Measurements from ENCODE around the gene PCGF1. TPM values are rescaled to one million over a fixed set of nuclear protein-coding genes. Genes with fewer than 3 reads are reported as not detected.
A peak's percentile ranks its signal among the peaks of the same experiment; 100 is the strongest.

Gene PCGF1
- total and polyA plus RNA-seq, 2 of the 13 experiments (the other 11 are each of a cell fraction or from before 2014, with no cell fraction given), result 20.4 to 22.6 TPM

GRCh38 chr2:74507145-74507925 is at the start of gene PCGF1 (continued):
- TF ChIP-seq, protein P1, sequence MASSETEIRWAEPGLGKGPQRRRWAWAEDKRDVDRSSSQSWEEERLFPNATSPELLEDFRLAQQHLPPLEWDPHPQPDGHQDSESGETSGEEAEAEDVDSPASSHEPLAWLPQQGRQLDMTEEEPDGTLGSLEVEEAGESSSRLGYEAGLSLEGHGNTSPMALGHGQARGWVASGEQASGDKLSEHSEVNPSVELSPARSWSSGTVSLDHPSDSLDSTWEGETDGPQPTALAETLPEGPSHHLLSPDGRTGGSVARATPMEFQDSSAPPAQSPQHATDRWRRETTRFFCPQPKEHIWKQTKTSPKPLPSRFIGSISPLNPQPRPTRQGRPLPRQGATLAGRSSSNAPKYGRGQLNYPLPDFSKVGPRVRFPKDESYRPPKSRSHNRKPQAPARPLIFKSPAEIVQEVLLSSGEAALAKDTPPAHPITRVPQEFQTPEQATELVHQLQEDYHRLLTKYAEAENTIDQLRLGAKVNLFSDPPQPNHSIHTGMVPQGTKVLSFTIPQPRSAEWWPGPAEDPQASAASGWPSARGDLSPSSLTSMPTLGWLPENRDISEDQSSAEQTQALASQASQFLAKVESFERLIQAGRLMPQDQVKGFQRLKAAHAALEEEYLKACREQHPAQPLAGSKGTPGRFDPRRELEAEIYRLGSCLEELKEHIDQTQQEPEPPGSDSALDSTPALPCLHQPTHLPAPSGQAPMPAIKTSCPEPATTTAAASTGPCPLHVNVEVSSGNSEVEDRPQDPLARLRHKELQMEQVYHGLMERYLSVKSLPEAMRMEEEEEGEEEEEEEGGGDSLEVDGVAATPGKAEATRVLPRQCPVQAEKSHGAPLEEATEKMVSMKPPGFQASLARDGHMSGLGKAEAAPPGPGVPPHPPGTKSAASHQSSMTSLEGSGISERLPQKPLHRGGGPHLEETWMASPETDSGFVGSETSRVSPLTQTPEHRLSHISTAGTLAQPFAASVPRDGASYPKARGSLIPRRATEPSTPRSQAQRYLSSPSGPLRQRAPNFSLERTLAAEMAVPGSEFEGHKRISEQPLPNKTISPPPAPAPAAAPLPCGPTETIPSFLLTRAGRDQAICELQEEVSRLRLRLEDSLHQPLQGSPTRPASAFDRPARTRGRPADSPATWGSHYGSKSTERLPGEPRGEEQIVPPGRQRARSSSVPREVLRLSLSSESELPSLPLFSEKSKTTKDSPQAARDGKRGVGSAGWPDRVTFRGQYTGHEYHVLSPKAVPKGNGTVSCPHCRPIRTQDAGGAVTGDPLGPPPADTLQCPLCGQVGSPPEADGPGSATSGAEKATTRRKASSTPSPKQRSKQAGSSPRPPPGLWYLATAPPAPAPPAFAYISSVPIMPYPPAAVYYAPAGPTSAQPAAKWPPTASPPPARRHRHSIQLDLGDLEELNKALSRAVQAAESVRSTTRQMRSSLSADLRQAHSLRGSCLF (CRISPR knock-in tag; IDR thresholded peaks at IDR 0.05; ENCODE audit: borderline replicate concordance), result no peak
- peak; percentile 93 for TF ChIP-seq SALL1 (CRISPR knock-in tag; IDR thresholded peaks at IDR 0.05)
- no peak for TF ChIP-seq ATF7 (IDR thresholded peaks at IDR 0.05)
- peak; percentile 29; the same call in 1 of the 2 replicates for TF ChIP-seq ATF7 (CRISPR knock-in tag; IDR thresholded peaks at IDR 0.05)
- no peak for TF ChIP-seq FOXA1 (IDR thresholded peaks at IDR 0.05)
- peak; percentile 52; the same call in 1 of the 2 replicates for TF ChIP-seq FOXA1 (CRISPR knock-in tag; IDR thresholded peaks at IDR 0.05)
- no peak for TF ChIP-seq ZNF558 (CRISPR knock-in tag; IDR thresholded peaks at IDR 0.05; ENCODE audit: borderline replicate concordance)
- TF ChIP-seq RAD21 (CRISPR knock-in tag; IDR thresholded peaks at IDR 0.05), result peak; percentile 89
- TF ChIP-seq NFYC (CRISPR knock-in tag; IDR thresholded peaks at IDR 0.05), result peak; percentile 80
- TF ChIP-seq ZIK1 (CRISPR knock-in tag; IDR thresholded peaks at IDR 0.05; ENCODE audit: borderline replicate concordance, low read depth), result peak; percentile 96
- TF ChIP-seq, protein P2, sequence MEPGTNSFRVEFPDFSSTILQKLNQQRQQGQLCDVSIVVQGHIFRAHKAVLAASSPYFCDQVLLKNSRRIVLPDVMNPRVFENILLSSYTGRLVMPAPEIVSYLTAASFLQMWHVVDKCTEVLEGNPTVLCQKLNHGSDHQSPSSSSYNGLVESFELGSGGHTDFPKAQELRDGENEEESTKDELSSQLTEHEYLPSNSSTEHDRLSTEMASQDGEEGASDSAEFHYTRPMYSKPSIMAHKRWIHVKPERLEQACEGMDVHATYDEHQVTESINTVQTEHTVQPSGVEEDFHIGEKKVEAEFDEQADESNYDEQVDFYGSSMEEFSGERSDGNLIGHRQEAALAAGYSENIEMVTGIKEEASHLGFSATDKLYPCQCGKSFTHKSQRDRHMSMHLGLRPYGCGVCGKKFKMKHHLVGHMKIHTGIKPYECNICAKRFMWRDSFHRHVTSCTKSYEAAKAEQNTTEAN (CRISPR knock-in tag; conservative IDR thresholded peaks at IDR 0.05), result no peak; the same call in 1 of the 2 replicates
- no peak for TF ChIP-seq ZNF737 (CRISPR knock-in tag; IDR thresholded peaks at IDR 0.05; ENCODE audit: borderline replicate concordance)
- TF ChIP-seq PHF5A (CRISPR knock-in tag; IDR thresholded peaks at IDR 0.05; ENCODE audit: low read depth, unreplicated experiment), result peak; percentile 25
- peak; percentile 87 for TF ChIP-seq PHF20 (CRISPR knock-in tag; IDR thresholded peaks at IDR 0.05)
- no peak for TF ChIP-seq ZNF281 (CRISPR knock-in tag; IDR thresholded peaks at IDR 0.05; ENCODE audit: borderline replicate concordance)
- TF ChIP-seq, protein P3, sequence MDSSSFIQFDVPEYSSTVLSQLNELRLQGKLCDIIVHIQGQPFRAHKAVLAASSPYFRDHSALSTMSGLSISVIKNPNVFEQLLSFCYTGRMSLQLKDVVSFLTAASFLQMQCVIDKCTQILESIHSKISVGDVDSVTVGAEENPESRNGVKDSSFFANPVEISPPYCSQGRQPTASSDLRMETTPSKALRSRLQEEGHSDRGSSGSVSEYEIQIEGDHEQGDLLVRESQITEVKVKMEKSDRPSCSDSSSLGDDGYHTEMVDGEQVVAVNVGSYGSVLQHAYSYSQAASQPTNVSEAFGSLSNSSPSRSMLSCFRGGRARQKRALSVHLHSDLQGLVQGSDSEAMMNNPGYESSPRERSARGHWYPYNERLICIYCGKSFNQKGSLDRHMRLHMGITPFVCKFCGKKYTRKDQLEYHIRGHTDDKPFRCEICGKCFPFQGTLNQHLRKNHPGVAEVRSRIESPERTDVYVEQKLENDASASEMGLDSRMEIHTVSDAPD (CRISPR knock-in tag; IDR thresholded peaks at IDR 0.05), result no peak
- TF ChIP-seq CENPT (CRISPR knock-in tag; IDR thresholded peaks at IDR 0.05; ENCODE audit: low read depth), result peak; percentile 55; the same call in 1 of the 2 replicates
